Measurements from ENCODE around the gene ALDH1B1.
"Not testable (repeated sequence)": the region's sequence is repeated elsewhere in the genome, so short reads cannot be mapped to it uniquely, and the experiment has no call there.

Gene ALDH1B1

DNA sequence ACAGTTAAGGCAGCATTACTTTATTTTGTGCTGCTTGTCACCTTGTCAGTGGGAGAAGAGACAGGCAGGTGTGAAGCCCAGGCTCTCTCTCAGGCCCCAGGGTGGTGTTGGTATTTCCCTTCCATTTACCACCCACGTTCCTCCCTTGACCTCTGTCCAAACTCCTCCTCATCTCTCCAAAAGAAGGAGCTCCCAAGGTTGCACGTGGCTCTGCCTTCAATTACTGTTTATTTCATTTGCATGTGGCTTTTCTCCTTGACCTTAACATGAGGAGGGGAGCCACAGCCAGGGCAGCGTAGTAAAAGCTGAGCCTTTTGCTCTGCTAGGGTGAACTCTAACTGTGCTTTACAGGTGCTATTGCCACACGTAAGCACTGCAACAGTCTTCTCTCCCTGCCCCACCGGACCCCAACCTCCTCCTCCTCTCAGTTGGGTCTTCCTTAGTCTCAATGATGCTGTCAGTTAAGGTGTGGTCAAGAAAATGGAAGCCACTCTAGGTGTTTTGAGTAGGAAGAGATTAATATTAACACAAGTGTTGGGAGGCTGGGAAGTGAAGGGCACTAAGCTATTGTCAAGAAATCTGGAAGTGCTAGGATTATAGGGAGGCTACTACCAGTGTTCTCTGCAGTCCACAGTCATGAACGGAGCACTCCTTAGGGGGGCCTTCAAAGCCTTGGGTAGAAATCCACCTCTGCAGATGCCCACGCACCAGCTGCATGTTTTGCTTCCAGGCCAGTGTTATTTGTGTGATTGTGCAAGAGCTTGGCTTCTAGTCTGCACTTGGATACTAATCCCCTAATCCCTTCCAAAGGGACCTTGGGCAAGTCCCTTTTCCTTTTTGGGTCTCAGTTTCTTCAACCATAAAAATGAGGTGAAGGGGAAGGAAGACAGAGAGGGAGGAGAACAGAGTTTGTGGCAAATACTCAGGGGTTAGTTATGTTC, 3.9 kb upstream of the ALDH1B1 start:
- no peak for DNase-seq

DNA sequence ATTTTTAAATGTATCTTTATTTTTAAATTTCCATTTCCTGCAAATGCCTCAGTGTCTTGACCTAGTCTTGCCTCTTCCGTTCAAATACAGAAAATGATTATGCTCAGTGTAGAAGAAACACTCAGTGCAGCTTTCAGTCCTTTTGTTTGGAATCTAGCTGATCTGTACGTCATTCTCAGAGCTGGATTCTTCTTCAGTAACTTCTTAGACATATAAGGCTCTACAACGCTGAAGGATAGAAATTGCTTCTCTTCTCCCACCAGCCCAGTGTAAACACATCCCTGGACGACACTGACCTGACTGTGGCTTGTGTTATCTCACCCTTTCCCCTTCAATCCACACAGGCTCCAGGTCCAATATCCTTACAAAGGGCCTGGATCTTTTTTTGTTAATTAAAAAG, 3.2 kb upstream of the ALDH1B1 start:
- no peak for DNase-seq

GRCh38 chr9:38390442-38390841, 2.1 kb upstream of the ALDH1B1 start:
- DNase-seq, result no peak

DNA sequence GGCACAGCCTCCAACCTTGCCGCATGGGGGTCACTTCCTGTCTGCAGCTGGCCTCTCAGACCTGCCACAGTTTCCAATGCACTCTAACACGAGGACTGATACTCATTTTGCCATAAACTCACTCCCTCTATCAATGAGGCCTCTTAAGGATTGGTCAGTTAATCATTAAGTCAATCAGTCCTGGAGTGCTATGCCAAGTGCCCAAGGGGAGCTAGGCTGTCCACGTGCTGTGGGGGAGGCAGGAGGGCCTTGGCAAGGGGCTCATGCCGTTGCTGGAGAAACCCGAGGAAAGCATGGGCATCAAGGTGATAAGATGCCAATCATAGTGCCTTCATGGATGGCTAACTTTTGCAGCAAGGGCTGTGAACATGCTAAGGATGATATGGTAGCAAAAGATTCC, 1.7 kb upstream of the ALDH1B1 start:
- DNase-seq, result no peak

GRCh38 chr9:38391278-38392118, 1.0 kb upstream of the ALDH1B1 start:
- no peak for DNase-seq

DNA sequence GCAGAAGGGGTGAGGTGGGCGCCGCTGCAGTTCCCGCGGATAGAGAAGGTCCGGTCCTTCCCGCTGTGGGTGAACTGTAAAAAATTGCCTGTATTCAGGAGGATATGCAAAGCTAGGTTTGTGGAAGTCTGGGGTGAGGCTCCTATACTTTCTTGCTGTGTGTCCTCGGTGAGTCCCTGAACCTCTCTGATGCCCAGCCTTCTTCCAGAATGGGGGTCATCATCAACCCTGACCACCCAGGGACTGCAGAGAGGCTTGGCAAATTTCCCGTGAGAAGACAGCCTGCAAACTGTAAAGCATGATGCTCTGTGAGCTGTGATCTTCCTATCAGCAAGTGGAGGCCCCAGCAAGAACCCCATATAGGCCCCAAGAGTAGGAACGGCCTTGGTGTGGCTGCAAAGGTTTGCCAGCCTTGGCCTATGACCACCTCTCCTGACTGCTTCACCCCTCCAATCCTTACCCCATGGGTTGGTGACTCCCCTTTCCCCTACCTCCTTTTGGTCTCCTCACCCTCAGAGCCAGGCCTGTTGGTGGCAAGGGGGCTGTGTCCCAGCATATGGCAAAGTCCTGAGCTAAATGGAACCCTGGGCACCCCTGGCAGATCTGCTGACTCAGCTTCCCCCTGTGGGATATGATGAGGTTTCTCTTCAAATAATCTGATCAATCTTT, 760 bp downstream of the ALDH1B1 start:
- DNase-seq, result no peak

DNA sequence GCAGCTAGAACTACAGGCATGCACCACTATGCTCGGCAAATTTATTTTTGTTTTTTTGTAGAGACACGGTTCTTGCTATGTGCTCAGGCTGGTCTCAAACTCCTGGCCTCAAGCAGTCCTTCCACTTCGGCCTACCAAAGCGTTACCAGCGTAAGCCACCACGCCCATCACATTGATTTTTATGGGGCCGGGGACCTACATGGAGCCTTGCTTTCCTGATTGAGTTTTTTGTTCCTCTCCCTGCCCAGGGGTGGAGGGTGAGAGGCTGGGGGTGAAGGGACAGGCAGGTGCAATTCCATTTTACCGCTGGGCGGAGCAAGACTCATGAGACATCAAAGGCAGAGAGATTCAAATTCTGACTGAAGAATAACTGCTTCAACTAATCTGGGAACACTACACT, 1.9 kb downstream of the ALDH1B1 start:
- DNase-seq, result no peak

- DNase-seq, result no peak
These were observed 3.3 kb downstream of the ALDH1B1 start for GRCh38 chr9:38395653-38396370.

GRCh38 chr9:38396371-38396671, 3.8 kb downstream of the ALDH1B1 start:
- no peak for DNase-seq

DNA sequence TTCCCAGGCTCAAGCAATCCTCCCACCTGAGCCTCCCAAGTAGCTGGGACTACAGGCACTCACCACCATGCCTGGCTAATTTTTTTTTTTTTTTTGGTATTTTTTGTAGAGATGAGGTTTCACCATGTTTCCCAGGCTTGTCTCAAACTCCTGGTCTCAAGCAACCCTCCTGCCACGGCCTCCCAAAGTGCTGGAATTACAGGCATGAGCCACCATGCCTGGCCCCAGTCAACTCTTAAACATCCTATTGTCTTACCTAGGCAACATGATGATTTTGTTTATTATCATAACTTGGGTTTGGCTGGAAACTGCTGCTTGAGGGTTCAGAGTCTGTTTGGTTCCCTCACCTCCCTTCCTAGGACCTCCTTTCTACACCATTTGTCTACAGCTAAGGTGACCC, 6.7 kb downstream of the ALDH1B1 start:
- not testable (repeated sequence) for DNase-seq

- DNase-seq, result no peak
These were observed 9.5 kb downstream of the ALDH1B1 start for GRCh38 chr9:38401994-38402393.

DNA sequence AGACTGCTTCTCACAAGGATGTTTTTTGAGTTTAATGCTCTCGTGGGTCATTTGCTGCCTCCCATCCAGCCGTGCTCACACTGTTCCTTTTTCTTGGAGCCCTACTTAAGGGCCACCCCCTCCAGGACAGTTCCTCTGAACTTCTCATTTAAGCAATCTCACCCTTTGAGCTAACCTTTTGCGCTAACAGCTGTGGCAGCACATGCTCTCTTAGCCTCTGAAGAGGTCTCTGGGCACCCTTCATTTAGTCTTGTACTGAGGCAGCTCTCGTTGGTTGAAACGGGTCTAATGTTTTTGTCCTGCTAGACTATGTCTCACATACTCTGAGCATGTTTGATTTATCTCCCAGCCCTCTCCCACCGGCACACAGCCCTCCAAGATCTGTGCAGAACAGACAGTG, 11.8 kb downstream of the ALDH1B1 start:
- DNase-seq, result no peak

- DNase-seq, result no peak
These were observed 13.3 kb downstream of the ALDH1B1 start for GRCh38 chr9:38405785-38406184.

DNA sequence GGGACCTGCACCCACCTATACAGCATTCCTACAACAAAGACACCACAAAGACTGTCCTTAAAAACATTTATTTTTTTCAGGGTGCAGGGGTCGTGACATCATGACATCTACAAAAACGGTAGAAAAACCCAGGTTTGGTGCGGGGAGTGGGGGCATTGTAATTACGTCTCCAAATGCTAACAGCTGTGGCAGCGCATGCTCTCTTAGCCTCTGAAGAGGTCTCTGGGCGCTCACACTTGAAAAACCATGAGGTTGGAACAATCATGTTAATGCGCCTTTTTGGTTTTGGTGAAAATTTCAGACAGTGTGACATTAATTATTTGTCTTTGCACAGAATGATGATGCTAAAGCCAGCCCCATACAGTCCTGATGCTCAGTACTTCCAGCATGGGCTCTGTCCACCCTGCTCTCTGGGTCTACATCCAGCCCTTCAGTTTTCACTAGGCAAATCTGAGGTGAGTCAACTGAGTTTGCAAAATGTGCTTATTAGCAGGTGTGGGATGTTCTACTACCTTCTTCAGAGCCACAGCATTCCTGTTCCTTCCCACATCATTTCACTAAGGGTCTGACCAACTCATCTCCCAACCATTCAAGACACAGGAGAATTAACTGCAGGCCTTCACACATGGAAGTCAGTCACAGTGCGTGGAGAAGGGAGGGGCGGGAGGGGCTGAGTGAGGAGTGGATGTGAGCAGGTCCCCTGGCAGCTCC, 14.1 kb downstream of the ALDH1B1 start:
- DNase-seq, result no peak

GRCh38 chr9:38408719-38409118, 16.2 kb downstream of the ALDH1B1 start:
- DNase-seq, result no peak

GRCh38 chr9:38412751-38413150, 20.2 kb downstream of the ALDH1B1 start:
- no peak for DNase-seq

DNA sequence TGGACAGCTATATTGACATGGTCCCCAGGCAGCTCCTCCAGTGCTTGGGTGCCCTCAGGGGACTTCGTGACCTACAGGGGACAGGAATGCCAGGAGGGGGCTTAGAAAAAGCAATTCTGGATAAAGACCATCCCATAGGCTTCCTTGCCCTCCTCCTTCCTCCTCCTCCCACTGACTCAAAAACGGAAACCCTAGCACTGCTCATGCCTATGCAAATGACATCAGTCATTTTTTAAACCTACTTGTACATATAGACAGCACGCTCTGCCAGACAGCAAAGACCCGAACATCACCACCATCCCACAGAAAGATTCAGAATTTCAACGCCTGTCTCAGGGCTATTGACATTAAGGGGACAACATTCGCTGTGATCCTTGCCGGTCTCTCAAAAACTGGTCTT, 20.8 kb downstream of the ALDH1B1 start:
- no peak for DNase-seq

DNA sequence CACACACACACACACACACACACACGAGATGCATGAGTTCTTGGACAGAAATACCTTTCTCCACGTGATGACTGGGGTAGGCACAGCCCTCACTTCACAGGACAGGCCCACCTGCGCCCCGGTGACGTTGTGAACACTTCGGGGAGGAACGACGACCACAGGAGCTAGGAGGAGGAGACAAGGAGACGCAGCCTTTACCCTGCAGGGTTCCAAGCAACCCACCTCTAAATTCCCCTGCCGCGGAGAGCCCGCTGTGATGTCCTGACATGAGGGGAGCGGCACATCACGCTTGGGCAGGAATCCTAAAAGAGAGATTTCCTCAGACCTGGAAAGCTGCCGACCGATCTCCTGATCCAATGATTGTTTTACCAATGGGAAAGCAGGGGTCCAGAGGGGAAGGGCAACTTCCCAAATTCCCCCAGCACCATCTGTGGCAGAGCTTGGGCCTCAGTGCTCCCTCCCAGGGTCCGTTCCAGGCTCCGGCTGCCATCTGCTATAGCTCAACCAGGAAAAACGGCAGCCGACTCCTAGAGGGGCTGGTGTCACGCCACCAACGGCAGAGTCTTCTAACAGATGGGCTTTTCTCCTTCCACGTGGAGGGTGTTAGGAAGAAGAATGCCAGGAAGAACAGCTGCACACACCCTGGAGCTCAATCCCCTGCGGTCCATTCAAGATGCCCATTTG, 21.7 kb downstream of the ALDH1B1 start:
- no peak for DNase-seq

DNA sequence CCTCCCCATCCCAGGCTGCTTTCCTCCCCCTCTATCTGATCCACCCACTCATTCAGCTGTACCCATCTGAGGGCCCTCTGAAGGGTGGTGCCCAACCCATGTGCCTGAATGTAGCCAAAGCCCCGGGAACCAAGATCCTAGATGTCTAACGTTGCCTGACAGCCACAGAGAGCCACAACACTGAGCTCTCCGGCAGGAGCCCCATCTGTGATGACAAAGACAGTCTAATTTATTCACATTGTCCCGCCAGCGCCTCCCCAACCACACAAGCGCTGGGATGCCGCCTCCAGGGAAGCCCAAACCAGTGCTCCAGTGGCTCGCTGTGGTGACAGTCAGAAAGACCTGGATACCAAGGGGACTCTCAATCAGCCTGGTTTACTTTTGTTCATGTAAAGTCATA, 23.4 kb downstream of the ALDH1B1 start:
- no peak for DNase-seq

GRCh38 chr9:38416461-38416860, 24.0 kb downstream of the ALDH1B1 start:
- DNase-seq, result no peak

Data from activated T-cell treated with anti-CD3 and anti-CD28 coated beads, Interleukin-2, amount 50 U/mL, for 1 hour (primary cell).